ENCODE measurements around the gene MAP3K7.

- peak; percentile 83 for TF ChIP-seq CTCF (IDR thresholded peaks at IDR 0.05; ENCODE audit: poor library complexity)
- no peak for TF ChIP-seq EZH2 (IDR thresholded peaks at IDR 0.05; ENCODE audit: borderline replicate concordance)
- TF ChIP-seq EZH2phosphoT487 (IDR thresholded peaks at IDR 0.05; ENCODE audit: low read depth, severe bottlenecking, unreplicated experiment): no peak
Measured at GRCh38 chr6:90478789-90479602, 107.9 kb downstream of the MAP3K7 start.

All from hepatocyte (in vitro differentiated cells).